HG03439 (cell line): ENCODE results near the gene ARL10.
"Not testable (repeated sequence)": the region's sequence is repeated elsewhere in the genome, so short reads cannot be mapped to it uniquely, and the experiment has no call there.

ENCODE experiments used
- ATAC-seq: cut with Tn5 transposase; IDR thresholded peaks from one replicate; pipeline ENCODE4 v1.9.1; 2021; ENCODE audit warnings: mild to moderate bottlenecking, moderate library complexity; ENCODE audit not compliant: unreplicated experiment

The ARL10 gene

GRCh38 chr5:176388444-176389134 lies 23.3 kb downstream of the ARL10 start, which contains the start of the genes HIGD2A and NOP16:
Gene HIGD2A, plus strand, starts transcription at chr5:176388751. Its CDS starts 69 bp downstream, at chr5:176388820.
Gene NOP16, minus strand, starts transcription at chr5:176388598. Its CDS starts 59 bp downstream, at chr5:176388539.
- ATAC-seq, result peak; percentile 86

- ATAC-seq, result peak; percentile 28
Measured at GRCh38 chr5:176389135-176390123, 24.1 kb downstream of the ARL10 start.

- ATAC-seq, result no peak
Measured at GRCh38 chr5:176391479-176391878, 26.2 kb downstream of the ARL10 start.

GRCh38 chr5:176391999-176392398 lies 26.7 kb downstream of the ARL10 start:
- ATAC-seq, result no peak

- ATAC-seq, result no peak
Measured at GRCh38 chr5:176392526-176392925, 27.2 kb downstream of the ARL10 start.

- ATAC-seq, result no peak
Measured at GRCh38 chr5:176394096-176394495, 28.8 kb downstream of the ARL10 start.

- no peak for ATAC-seq
Measured at GRCh38 chr5:176394881-176395675, 29.8 kb downstream of the ARL10 start.

GRCh38 chr5:176396330-176396729 lies 31.0 kb downstream of the ARL10 start:
- no peak for ATAC-seq

GRCh38 chr5:176397736-176398420 lies 32.6 kb downstream of the ARL10 start:
- no peak for ATAC-seq

GRCh38 chr5:176400382-176401156 lies 35.3 kb downstream of the ARL10 start:
- ATAC-seq, result no peak

- no peak for ATAC-seq
Measured at GRCh38 chr5:176401281-176402205, 36.3 kb downstream of the ARL10 start.

- ATAC-seq, result no peak
Measured at GRCh38 chr5:176405656-176406435, 40.6 kb downstream of the ARL10 start.

- no peak for ATAC-seq
Measured at GRCh38 chr5:176406436-176407052, 41.3 kb downstream of the ARL10 start.

- ATAC-seq, result no peak
Measured at GRCh38 chr5:176407456-176408251, 42.4 kb downstream of the ARL10 start.

- not testable (repeated sequence) for ATAC-seq
Measured at GRCh38 chr5:176408252-176408573, 42.9 kb downstream of the ARL10 start.

GRCh38 chr5:176408590-176408989 lies 43.3 kb downstream of the ARL10 start:
- ATAC-seq, result no peak

- no peak for ATAC-seq
Measured at GRCh38 chr5:176409765-176410164, 44.5 kb downstream of the ARL10 start.
